IMR-90 (cell line): Measurements from ENCODE around the gene MRPL34.

Experiments used
- POLR2A ChIP-seq: IDR thresholded peaks from 2 replicates; pipeline ENCODE4 v1.6.1; 2012; ENCODE audit warnings: mild to moderate bottlenecking, low read depth, low read length
- RAD21 ChIP-seq: IDR thresholded peaks from 2 replicates; pipeline ENCODE4 v1.6.1; 2012; ENCODE audit warnings: low read length, improper control_type of control experiment
- RCOR1 ChIP-seq: IDR thresholded peaks from 2 replicates; pipeline ENCODE4 v1.6.1; 2012; ENCODE audit warnings: mild to moderate bottlenecking, low read length, improper control_type of control experiment; ENCODE audit not compliant: insufficient replicate concordance
- TF ChIP-seq, protein P1 (sequence below): conservative IDR thresholded peaks from 2 replicates; pipeline ENCODE4 v1.5.1; 2012; ENCODE audit warnings: mild to moderate bottlenecking, low read depth, low read length, improper control_type of control experiment

DNA sequence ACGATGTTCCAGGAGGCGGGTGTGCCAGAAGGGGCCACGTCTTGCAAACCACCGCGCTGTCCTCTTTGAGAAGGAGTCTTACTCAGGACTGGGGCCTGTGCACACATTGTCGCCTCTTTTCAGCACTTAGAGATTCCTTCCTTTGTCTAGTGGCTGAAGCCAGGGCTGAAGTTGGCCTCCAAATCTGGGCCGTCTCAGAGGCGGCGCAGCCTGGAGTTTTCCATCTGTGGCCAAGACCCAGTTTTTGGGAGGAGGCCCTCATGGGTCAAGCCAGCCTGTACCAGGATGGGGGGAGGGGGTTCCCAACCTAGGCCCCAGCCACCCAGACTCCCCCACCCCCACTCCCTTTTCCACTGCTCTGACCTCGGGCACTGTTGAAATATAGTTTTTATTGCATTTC, 17.2 kb downstream of the MRPL34 start:
- no peak for TF ChIP-seq RCOR1
- TF ChIP-seq, protein P1, sequence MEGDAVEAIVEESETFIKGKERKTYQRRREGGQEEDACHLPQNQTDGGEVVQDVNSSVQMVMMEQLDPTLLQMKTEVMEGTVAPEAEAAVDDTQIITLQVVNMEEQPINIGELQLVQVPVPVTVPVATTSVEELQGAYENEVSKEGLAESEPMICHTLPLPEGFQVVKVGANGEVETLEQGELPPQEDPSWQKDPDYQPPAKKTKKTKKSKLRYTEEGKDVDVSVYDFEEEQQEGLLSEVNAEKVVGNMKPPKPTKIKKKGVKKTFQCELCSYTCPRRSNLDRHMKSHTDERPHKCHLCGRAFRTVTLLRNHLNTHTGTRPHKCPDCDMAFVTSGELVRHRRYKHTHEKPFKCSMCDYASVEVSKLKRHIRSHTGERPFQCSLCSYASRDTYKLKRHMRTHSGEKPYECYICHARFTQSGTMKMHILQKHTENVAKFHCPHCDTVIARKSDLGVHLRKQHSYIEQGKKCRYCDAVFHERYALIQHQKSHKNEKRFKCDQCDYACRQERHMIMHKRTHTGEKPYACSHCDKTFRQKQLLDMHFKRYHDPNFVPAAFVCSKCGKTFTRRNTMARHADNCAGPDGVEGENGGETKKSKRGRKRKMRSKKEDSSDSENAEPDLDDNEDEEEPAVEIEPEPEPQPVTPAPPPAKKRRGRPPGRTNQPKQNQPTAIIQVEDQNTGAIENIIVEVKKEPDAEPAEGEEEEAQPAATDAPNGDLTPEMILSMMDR: no peak
- no peak for TF ChIP-seq POLR2A
- no peak for TF ChIP-seq RAD21
